K562 (cell line): ENCODE results near the gene GALR3. TPM values are rescaled to one million over a fixed set of nuclear protein-coding genes. Genes with fewer than 3 reads are reported as not detected.

Experiments
- BMI1 ChIP-seq: fragments of 150-350 bp; IDR thresholded peaks from 2 replicates; pipeline ENCODE4 v1.6.1; 2014; ENCODE audit warnings: low read length
- MCM5 ChIP-seq: fragments of 450-650 bp; IDR thresholded peaks from 2 replicates; pipeline ENCODE4 v1.6.1; 2016; ENCODE audit warnings: low read depth
- OTX1 ChIP-seq: fragments of 450-650 bp; formaldehyde crosslinking; IDR thresholded peaks from 2 replicates; pipeline ENCODE4 v1.4.0; 2022; ENCODE audit warnings: mild to moderate bottlenecking
- RFX5 ChIP-seq: IDR thresholded peaks from 2 replicates; pipeline ENCODE4 v1.6.1; 2011; ENCODE audit warnings: low read depth, mild to moderate bottlenecking, improper control_type of control experiment, low read length
- SRSF9 ChIP-seq: fragments of 200-400 bp; formaldehyde crosslinking; IDR thresholded peaks from 2 replicates; pipeline ENCODE4 v1.6.1; 2017; ENCODE audit warnings: low read depth, low read length, borderline replicate concordance
- ZC3H8 ChIP-seq: fragments of 450-650 bp; IDR thresholded peaks from 2 replicates; pipeline ENCODE4 v1.6.1; 2017
- ZNF121 ChIP-seq: sonication (generic); formaldehyde crosslinking; conservative IDR thresholded peaks from 2 replicates; pipeline ENCODE4 v1.8.0; 2022; ENCODE audit warnings: missing genetic modification reagents
- polyA plus RNA-seq, 8 experiments: library from polyadenylated mRNA; depleted of rRNA in 4 of 8; stranded (reverse) in 5 of 8; unstranded in 3 of 8; fragments of >200 nt; fragmentation: Nextera tagmentation in 2 of 8; fragmentation: Illumina TruSeq in 1 of 8; extraction: Ambion mirVana in 2 of 8; extraction: Trizol in 1 of 8; gene quantifications; 2 replicates each; pipeline versions ENCODE4 v1.2.1 to v1.2.3, GENCODE V29; 2011 to 2014; ENCODE audit warnings: inconsistent platforms in 1 of 8, missing spikeins in 1 of 8
- total RNA-seq, 7 experiments: library from RNA; depleted of rRNA in 6 of 7; stranded (reverse); fragments of >200 nt in 6 of 7; fragmentation: Illumina TruSeq in 2 of 7; extraction: Trizol in 2 of 7; gene quantifications; 2 replicates each; pipeline versions ENCODE4 v1.2.1 to v1.2.3, GENCODE V29; 2011 to 2021; ENCODE audit warnings: low replicate concordance in 1 of 7
- TF ChIP-seq, protein P1 (sequence below), 2 experiments: IDR thresholded peaks; 2 replicates each; pipeline ENCODE4 v1.6.1; 2011; ENCODE audit warnings: borderline replicate concordance in 1 of 2, control low read depth in 1 of 2, low read depth in 1 of 2, low read length in 1 of 2, mild to moderate bottlenecking in 1 of 2, mixed read lengths in 1 of 2, moderate library complexity in 1 of 2; ENCODE audit not compliant: insufficient read depth in 1 of 2, insufficient read length in 1 of 2, poor library complexity in 1 of 2, severe bottlenecking in 1 of 2; ENCODE audit errors: extremely low read depth in 1 of 2
- TF ChIP-seq, protein P2 (sequence below): sonication (generic); formaldehyde crosslinking; IDR thresholded peaks from 2 replicates; pipeline ENCODE4 v1.8.0; 2023; ENCODE audit warnings: mild to moderate bottlenecking, missing genetic modification reagents
- TF ChIP-seq, protein P3 (sequence below), 2 experiments: fragments of 450-650 bp; conservative IDR thresholded peaks; 2 replicates each; pipeline ENCODE4 v1.6.1; 2017; ENCODE audit warnings: mild to moderate bottlenecking in 2 of 2, moderate library complexity in 2 of 2
- TF ChIP-seq, protein P4 (sequence below): sonication (generic); formaldehyde crosslinking; IDR thresholded peaks from 2 replicates; pipeline ENCODE4 v1.8.0; 2022; ENCODE audit warnings: mild to moderate bottlenecking, missing genetic modification reagents

GALR3 gene
- total and polyA plus RNA-seq, 9 of the 15 experiments (the other 6 are each of a cell fraction or from before 2014, with no cell fraction given): 0.13 TPM; not detected in 8

DNA sequence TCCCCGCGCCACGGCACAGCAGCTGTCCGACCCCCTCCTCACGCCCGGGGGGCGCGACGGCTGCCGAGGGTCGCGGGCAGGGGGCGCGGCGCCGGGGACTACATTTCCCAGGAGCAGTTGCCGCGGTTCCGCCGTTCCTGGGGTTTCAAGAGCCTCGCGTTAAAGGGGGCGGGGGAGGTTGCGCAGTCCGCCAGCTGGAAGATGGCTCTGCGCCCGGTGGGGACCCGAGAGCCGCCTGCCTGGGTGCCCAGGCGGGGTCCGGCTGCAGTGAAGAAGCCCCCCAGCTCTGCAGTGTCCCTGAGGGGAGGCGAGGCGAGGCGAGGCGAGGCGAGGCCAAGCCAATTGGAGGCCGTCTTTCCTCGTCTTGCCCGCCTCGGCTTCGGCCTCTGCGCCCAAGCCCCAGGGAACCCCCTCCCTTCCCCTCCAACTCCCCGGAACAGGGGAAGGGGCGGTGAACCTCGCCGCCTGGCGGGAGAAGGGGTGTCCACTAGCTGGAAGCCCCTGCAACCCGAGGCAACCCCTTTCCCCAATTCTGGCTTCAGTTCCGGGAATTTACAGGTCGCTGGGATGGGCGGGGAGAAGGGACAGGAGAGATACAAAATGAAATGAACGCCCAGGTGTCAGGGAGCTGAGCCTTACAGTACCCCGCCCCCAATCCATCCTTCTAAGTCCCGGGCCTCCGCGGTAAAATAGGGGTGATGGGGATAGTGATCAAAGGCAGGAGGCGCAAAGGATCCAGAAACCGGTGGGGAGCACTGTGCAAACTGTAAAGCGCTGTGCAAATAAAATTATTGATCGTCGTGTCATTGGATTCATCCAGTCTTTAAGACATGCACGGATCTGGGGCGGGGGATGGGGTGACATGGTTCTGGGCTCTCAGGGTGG, 20.6 kb upstream of the GALR3 start (continued):
- TF ChIP-seq BMI1 (no peak), MCM5 (no peak), OTX1 (CRISPR knock-in tag) (no peak), SRSF9 (no peak), RFX5 (no peak), ZNF121 (CRISPR knock-in tag) (no peak), ZC3H8 (no peak)
- TF ChIP-seq, protein P1, sequence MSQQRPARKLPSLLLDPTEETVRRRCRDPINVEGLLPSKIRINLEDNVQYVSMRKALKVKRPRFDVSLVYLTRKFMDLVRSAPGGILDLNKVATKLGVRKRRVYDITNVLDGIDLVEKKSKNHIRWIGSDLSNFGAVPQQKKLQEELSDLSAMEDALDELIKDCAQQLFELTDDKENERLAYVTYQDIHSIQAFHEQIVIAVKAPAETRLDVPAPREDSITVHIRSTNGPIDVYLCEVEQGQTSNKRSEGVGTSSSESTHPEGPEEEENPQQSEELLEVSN (IDR thresholded peaks at IDR 0.05; ENCODE audit: borderline replicate concordance in 1 of 2, extremely low read depth in 1 of 2, insufficient read depth in 1 of 2, insufficient read length in 1 of 2, low read depth in 1 of 2, low read length in 1 of 2, poor library complexity in 1 of 2, severe bottlenecking in 1 of 2): peak in 1 of 2 experiments; percentile 12
- TF ChIP-seq, protein P2, sequence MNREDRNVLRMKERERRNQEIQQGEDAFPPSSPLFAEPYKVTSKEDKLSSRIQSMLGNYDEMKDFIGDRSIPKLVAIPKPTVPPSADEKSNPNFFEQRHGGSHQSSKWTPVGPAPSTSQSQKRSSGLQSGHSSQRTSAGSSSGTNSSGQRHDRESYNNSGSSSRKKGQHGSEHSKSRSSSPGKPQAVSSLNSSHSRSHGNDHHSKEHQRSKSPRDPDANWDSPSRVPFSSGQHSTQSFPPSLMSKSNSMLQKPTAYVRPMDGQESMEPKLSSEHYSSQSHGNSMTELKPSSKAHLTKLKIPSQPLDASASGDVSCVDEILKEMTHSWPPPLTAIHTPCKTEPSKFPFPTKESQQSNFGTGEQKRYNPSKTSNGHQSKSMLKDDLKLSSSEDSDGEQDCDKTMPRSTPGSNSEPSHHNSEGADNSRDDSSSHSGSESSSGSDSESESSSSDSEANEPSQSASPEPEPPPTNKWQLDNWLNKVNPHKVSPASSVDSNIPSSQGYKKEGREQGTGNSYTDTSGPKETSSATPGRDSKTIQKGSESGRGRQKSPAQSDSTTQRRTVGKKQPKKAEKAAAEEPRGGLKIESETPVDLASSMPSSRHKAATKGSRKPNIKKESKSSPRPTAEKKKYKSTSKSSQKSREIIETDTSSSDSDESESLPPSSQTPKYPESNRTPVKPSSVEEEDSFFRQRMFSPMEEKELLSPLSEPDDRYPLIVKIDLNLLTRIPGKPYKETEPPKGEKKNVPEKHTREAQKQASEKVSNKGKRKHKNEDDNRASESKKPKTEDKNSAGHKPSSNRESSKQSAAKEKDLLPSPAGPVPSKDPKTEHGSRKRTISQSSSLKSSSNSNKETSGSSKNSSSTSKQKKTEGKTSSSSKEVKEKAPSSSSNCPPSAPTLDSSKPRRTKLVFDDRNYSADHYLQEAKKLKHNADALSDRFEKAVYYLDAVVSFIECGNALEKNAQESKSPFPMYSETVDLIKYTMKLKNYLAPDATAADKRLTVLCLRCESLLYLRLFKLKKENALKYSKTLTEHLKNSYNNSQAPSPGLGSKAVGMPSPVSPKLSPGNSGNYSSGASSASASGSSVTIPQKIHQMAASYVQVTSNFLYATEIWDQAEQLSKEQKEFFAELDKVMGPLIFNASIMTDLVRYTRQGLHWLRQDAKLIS (CRISPR knock-in tag): no peak
- TF ChIP-seq, protein P3, sequence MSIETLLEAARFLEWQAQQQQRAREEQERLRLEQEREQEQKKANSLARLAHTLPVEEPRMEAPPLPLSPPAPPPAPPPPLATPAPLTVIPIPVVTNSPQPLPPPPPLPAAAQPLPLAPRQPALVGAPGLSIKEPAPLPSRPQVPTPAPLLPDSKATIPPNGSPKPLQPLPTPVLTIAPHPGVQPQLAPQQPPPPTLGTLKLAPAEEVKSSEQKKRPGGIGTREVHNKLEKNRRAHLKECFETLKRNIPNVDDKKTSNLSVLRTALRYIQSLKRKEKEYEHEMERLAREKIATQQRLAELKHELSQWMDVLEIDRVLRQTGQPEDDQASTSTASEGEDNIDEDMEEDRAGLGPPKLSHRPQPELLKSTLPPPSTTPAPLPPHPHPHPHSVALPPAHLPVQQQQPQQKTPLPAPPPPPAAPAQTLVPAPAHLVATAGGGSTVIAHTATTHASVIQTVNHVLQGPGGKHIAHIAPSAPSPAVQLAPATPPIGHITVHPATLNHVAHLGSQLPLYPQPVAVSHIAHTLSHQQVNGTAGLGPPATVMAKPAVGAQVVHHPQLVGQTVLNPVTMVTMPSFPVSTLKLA (conservative IDR thresholded peaks at IDR 0.05): 0 out of 4 replicates have a peak, but pooled peaks have one; percentile 1 to 6
- TF ChIP-seq, protein P4, sequence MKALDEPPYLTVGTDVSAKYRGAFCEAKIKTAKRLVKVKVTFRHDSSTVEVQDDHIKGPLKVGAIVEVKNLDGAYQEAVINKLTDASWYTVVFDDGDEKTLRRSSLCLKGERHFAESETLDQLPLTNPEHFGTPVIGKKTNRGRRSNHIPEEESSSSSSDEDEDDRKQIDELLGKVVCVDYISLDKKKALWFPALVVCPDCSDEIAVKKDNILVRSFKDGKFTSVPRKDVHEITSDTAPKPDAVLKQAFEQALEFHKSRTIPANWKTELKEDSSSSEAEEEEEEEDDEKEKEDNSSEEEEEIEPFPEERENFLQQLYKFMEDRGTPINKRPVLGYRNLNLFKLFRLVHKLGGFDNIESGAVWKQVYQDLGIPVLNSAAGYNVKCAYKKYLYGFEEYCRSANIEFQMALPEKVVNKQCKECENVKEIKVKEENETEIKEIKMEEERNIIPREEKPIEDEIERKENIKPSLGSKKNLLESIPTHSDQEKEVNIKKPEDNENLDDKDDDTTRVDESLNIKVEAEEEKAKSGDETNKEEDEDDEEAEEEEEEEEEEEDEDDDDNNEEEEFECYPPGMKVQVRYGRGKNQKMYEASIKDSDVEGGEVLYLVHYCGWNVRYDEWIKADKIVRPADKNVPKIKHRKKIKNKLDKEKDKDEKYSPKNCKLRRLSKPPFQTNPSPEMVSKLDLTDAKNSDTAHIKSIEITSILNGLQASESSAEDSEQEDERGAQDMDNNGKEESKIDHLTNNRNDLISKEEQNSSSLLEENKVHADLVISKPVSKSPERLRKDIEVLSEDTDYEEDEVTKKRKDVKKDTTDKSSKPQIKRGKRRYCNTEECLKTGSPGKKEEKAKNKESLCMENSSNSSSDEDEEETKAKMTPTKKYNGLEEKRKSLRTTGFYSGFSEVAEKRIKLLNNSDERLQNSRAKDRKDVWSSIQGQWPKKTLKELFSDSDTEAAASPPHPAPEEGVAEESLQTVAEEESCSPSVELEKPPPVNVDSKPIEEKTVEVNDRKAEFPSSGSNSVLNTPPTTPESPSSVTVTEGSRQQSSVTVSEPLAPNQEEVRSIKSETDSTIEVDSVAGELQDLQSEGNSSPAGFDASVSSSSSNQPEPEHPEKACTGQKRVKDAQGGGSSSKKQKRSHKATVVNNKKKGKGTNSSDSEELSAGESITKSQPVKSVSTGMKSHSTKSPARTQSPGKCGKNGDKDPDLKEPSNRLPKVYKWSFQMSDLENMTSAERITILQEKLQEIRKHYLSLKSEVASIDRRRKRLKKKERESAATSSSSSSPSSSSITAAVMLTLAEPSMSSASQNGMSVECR (CRISPR knock-in tag): peak; percentile 51
